Activated CD4-positive, CD25-positive, alpha-beta regulatory T cell treated with anti-CD3 and anti-CD28 coated beads, Interleukin-2, amount 50 U/mL, for 16 hours (primary cell): ENCODE data around the gene MIDN.
A peak's percentile ranks its signal among the peaks of the same experiment; 100 is the strongest.
"Not testable (repeated sequence)": the region's sequence is repeated elsewhere in the genome, so short reads cannot be mapped to it uniquely, and the experiment has no call there.

Experiments used
- DNase-seq: peaks from one replicate; pipeline ENCODE4 v3.0.0-alpha.2; 2020; ENCODE audit warnings: low read depth, low spot score

MIDN gene

GRCh38 chr19:1246265-1247087 lies 1.9 kb upstream of the MIDN start:
- DNase-seq: not testable (repeated sequence)

GRCh38 chr19:1247748-1248138 lies 640 bp upstream of the MIDN start:
- DNase-seq: no peak

GRCh38 chr19:1248786-1249297 lies 459 bp downstream of the MIDN start:
- DNase-seq: peak; percentile 69

GRCh38 chr19:1249298-1249989 lies 1.1 kb downstream of the MIDN start:
- DNase-seq: peak; percentile 84

- no peak for DNase-seq
These were observed 1.6 kb downstream of the MIDN start for GRCh38 chr19:1249990-1250436.

GRCh38 chr19:1250437-1251260 lies 2.3 kb downstream of the MIDN start:
- DNase-seq: no peak

- no peak for DNase-seq
These were observed 3.2 kb downstream of the MIDN start for GRCh38 chr19:1251330-1252220.

GRCh38 chr19:1252221-1252820 lies 3.9 kb downstream of the MIDN start:
- no peak for DNase-seq

- no peak for DNase-seq
These were observed 4.6 kb downstream of the MIDN start for GRCh38 chr19:1252821-1253513.

GRCh38 chr19:1253514-1254080 lies 5.2 kb downstream of the MIDN start:
- DNase-seq: no peak

GRCh38 chr19:1254081-1254527 lies 5.7 kb downstream of the MIDN start:
- DNase-seq: no peak

GRCh38 chr19:1254530-1255185 lies 6.3 kb downstream of the MIDN start:
- DNase-seq: no peak

GRCh38 chr19:1255186-1256161 lies 7.1 kb downstream of the MIDN start:
- no peak for DNase-seq

GRCh38 chr19:1256646-1257474 lies 8.5 kb downstream of the MIDN start:
- no peak for DNase-seq

- no peak for DNase-seq
These were observed 9.2 kb downstream of the MIDN start for GRCh38 chr19:1257475-1258162.

- no peak for DNase-seq
These were observed 9.7 kb downstream of the MIDN start for GRCh38 chr19:1258163-1258492.
